ENCODE results near the gene HDAC4.

Gene HDAC4

DNA sequence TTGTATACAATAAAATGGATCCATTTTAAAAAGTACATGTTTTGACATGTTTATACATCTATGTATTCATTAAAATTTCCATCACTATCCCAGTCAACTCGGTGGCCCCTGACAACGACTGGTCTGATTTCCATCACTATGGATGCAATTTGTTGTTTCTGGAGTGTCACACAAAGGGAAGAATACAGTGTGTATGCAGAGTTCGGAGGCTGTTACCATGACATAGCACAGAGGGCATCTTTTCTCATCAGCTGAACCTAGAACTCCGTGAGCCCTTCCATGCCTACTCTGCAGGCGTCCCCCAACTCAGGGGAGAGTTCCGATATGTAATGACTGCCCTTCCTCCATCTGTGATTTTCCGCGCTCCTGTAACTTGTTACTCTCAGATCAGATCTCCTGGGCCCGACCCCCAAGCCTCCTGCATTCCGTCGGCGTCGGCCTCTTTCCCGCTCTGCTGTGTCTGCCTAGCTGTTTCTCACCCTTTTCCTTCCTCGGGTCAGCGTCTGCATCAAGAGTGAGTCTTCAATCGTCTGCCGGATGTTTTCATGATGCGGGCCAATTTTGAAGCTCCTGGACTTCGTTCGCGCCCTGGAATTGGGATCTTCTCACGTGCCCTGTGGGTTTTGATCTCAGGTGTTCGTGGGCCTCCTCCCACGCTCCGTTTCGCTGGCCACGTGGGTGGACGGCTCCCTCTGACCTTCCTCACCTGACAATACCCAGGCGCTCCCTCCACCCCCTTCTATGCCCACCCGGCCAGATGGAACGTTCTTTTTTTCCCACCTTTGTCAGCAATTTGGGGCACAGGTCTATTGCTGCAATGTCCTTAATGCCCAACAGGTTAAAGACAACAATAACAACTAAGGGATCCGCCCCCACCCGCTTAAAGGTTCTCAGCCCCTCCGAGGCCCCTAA is 391.9 kb downstream of the HDAC4 start:
- no peak for DNase-seq (ENCODE audit: low spot score)

DNA sequence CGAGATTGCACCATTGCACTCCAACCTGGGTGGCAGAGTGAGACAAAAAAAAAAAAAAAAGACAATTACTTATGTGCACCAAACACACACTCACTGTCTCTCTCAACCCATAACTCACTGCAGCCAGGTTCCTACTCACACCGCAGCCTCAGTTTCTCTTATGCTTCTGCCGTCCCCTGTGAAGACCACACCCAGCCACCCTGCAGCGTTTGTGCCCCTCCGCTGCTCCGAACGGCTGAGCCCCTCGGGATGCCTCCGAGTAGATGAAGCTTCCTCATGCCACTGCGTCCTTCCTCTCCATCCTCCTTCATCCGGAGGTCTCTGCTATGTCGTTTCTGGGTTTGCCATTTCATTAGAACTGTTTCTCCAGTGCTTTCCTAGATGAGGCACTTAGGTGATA is 392.8 kb downstream of the HDAC4 start:
- no peak for DNase-seq (ENCODE audit: low spot score)

DNA sequence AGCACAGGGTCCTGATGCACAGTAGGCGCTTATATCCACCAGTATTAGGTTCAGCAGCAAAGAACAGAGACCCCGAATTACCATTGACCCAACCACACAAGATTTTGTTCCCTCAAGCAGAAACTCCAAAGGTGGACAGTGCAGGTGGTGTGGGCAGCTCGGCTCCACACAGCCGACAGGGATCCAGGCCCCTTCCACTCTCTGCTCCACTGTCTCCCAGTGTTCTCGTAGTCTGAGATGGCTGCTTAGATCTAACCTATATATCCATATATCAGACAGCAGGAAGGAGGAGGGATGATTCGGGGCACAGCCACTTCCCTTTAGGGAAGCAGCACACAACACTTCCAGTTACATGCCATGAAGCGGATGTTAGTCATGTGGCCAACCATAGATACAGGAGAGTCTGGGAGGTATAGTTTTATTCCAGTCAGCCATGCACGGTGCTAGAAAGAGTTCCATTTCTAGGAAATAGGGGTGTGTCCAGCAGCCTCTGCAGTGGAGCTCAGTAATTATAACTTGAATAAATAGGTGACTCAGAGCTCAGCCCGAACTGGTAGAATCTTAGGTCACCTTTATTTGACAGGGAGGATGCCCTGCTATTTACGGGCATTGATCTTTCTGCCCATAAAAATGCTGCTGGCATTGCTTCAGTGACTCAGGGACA is 394.1 kb downstream of the HDAC4 start:
- DNase-seq (ENCODE audit: low spot score): no peak

GRCh38 chr2:239005586-239005985 is 395.2 kb downstream of the HDAC4 start:
- DNase-seq (ENCODE audit: low spot score): no peak

DNA sequence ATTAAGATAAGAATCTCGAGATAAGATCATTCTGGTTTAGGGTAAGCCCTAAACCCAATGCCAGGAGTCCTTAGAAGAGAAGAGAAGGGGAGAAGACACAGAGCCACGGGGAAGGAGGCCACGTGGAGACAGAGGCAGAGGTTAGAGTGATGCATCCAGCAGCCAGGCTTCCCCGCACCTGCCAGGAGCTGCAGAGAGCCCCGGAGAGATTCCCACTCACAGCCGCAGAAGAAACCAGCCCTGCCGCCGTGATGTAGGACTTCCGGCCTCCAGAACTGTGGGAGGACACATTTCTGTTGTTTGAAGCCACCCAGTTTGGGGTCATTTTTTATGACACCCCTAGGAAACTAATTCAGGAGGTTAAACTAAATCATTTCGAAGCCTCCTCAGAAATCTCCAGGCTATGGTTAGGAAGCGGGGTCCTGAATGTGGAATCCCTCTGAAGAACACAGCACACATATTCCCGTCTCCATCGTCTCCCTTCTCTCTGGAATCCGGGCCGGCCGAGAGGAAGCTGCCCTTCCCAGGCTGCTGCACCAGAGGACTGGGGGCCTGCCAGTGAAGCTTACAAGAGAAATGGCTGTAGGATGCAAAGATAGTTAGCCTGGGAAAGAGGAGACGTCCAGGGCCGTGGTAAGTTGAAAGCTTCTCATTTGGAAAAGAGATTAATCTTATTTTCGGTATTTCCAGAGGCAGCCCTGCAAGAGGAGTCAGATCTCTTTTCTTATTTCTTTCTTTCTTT is 396.4 kb downstream of the HDAC4 start:
- DNase-seq (ENCODE audit: low spot score): no peak

DNA sequence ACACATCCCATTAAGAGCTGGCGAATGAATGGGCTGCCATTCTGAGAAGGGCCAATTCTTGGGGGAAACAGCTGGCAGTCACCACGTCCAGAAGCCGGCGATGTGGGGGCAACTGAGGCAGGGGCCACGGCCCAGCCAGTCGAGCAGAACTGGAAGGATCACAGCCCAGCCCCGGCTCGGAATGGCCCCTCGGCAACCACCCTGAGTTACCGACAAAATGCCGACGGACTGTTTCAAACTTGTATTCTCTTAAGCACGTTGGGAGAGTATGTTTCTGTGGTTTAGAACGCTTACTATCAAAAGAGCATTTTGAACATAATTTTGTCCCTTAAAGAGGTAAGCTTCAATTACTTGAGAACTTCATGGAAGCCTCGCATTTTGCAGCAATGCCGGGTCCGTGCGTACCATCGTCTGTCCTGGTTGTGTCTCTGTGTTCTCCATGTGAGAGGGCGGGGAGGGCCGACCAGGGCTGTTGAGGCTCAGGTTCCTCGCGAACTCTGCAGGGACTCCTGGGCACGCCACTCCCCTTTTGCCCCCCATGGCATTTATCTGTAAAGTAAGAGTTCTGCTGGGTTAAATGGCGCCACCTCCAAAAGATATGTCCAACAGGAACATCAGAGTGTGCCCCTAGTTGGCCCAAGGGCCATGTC is 397.1 kb downstream of the HDAC4 start:
- DNase-seq (ENCODE audit: low spot score): no peak

GRCh38 chr2:239002954-239003623 is 397.7 kb downstream of the HDAC4 start:
- DNase-seq (ENCODE audit: low spot score): no peak

- no peak for DNase-seq (ENCODE audit: low spot score)
Observed at GRCh38 chr2:239002591-239002953, 398.2 kb downstream of the HDAC4 start.

DNA sequence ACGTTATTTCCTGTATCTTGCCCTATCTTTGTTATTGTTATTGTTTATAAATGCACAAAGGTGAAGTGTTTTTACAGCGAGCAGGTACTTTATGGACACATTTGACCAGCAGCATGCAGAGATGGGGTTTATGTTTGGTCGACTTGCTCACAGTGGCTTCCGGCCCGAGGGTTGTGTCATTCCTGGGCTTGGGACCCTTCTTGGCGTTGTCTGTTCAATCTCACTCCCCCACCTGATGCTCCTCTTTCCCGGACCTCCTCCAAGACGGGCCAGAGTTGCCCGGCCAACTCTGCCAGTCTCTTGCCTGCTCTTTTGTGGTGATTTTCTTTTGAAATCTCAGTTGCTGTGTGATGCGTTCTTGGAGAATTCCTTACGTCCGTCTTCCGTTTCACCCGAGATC is 399.0 kb downstream of the HDAC4 start:
- no peak for DNase-seq (ENCODE audit: low spot score)

DNA sequence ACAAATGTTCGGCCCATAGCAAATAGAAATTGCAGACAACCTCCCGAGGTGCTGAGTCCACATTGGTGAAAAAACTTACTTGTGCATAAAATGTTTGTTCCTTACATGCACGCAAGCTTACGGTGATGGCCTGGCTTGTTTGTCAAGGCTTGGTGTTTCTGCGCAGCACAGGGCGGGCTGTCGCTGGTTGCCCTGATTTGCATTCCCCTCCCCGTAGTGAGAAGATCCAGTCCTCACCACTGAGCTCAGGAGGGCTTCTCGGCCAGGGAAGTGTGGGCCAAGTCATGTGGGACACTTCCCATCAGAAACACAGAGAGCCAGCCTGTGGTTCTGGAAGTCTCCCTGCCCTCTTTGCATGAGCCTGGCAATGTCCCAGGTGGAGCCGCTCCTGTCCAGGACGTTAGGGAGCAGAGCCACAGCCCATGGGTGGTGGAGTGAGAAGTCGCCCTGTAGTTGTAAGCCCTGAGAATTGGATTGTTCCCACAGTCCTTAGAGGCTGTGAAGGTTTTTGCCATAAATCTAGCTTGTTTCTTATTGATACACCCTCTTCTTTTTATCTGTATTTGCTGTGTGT is 400.2 kb downstream of the HDAC4 start:
- DNase-seq (ENCODE audit: low spot score): no peak

- no peak for DNase-seq (ENCODE audit: low spot score)
Observed at GRCh38 chr2:239000089-239000488, 400.7 kb downstream of the HDAC4 start.

DNA sequence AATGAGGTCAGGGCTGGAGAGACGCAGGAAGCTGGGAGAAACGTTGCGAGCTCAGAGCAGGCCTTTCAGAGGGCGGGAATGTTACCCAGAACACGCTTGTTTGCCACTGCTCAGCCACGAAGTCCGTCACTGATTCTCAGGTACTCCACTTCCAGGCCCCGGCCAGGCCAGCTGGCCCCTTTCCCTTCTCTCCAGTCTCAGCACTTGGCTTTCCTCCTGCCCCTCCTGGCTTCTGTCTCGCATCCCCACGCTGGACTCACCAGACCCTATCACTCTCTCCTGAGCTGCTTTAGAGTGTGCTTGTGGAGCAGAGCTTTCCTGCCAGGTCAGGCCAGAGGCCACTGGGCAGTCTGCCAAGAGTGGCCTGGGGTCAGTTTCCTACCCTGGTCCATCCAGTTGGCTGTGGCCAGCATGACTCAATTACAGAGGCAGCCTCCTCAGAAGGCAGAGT is 401.5 kb downstream of the HDAC4 start:
- no peak for DNase-seq (ENCODE audit: low spot score)

GRCh38 chr2:238998801-238999200 is 402.0 kb downstream of the HDAC4 start:
- DNase-seq (ENCODE audit: low spot score): no peak

Data from CD4-positive, alpha-beta T cell treated with Interleukin-15 for 4 hours (primary cell).